Hindlimb muscle (tissue), 1 donor: ENCODE data around the gene FSD1. TPM values are rescaled to one million over a fixed set of nuclear protein-coding genes. Genes with fewer than 3 reads are reported as not detected.
"Not testable (repeated sequence)": the region's sequence is repeated elsewhere in the genome, so short reads cannot be mapped to it uniquely, and the experiment has no call there.

Experiments used
- DNase-seq: peaks from one replicate; pipeline ENCODE4 v3.0.0-alpha.2; 2013
- polyA plus RNA-seq: library from polyadenylated mRNA; unstranded; fragments of 120-200 nt; gene quantifications from one replicate; pipeline ENCODE4 v1.2.1, GENCODE V29; 2013; ENCODE audit not compliant: insufficient read length

Gene FSD1
- polyA plus RNA-seq, result 1.2 TPM

GRCh38 chr19:4304538-4305256, at the start of gene FSD1:
FSD1 (plus strand) TSS chr19:4304598; CDS start chr19:4304747, 149 bp downstream.
- DNase-seq, result no peak

GRCh38 chr19:4256563-4256962, 47.8 kb upstream of the FSD1 start:
- no peak for DNase-seq

- no peak for DNase-seq
Observed at GRCh38 chr19:4257025-4257424, 47.4 kb upstream of the FSD1 start.

- DNase-seq, result no peak
Observed at GRCh38 chr19:4258181-4258580, 46.2 kb upstream of the FSD1 start.

- no peak for DNase-seq
Observed at GRCh38 chr19:4260613-4261191, 43.7 kb upstream of the FSD1 start.

GRCh38 chr19:4264812-4265211, 39.6 kb upstream of the FSD1 start:
- no peak for DNase-seq

- DNase-seq, result no peak
Observed at GRCh38 chr19:4266253-4267000, 38.0 kb upstream of the FSD1 start.

- DNase-seq, result no peak
Observed at GRCh38 chr19:4267101-4267900, 37.1 kb upstream of the FSD1 start.

- no peak for DNase-seq
Observed at GRCh38 chr19:4267901-4268815, 36.2 kb upstream of the FSD1 start.

GRCh38 chr19:4268816-4269430, 35.5 kb upstream of the FSD1 start:
- no peak for DNase-seq

GRCh38 chr19:4272894-4273293, 31.5 kb upstream of the FSD1 start:
- DNase-seq, result no peak

GRCh38 chr19:4274321-4274686, 30.1 kb upstream of the FSD1 start:
- not testable (repeated sequence) for DNase-seq

- DNase-seq, result no peak
Observed at GRCh38 chr19:4277191-4277696, 27.2 kb upstream of the FSD1 start.

GRCh38 chr19:4278010-4278409, 26.4 kb upstream of the FSD1 start:
- DNase-seq, result no peak

GRCh38 chr19:4278419-4279266, 25.8 kb upstream of the FSD1 start, which contains the start of gene SHD:
SHD (plus strand) TSS chr19:4279266; CDS start chr19:4280064, 798 bp downstream.
- DNase-seq, result peak; percentile 54

- DNase-seq, result no peak
Observed at GRCh38 chr19:4279267-4279529, 25.2 kb upstream of the FSD1 start.

GRCh38 chr19:4279530-4280422, 24.6 kb upstream of the FSD1 start:
- DNase-seq, result no peak

- no peak for DNase-seq
Observed at GRCh38 chr19:4284176-4284958, 20.0 kb upstream of the FSD1 start.
